HG03135 (cell line): ENCODE results near the gene FHOD3.

Experiments
- ATAC-seq: cut with Tn5 transposase; IDR thresholded peaks from one replicate; pipeline ENCODE4 v1.9.1; 2021; ENCODE audit warnings: mild to moderate bottlenecking, moderate library complexity; ENCODE audit not compliant: unreplicated experiment

FHOD3 gene

DNA sequence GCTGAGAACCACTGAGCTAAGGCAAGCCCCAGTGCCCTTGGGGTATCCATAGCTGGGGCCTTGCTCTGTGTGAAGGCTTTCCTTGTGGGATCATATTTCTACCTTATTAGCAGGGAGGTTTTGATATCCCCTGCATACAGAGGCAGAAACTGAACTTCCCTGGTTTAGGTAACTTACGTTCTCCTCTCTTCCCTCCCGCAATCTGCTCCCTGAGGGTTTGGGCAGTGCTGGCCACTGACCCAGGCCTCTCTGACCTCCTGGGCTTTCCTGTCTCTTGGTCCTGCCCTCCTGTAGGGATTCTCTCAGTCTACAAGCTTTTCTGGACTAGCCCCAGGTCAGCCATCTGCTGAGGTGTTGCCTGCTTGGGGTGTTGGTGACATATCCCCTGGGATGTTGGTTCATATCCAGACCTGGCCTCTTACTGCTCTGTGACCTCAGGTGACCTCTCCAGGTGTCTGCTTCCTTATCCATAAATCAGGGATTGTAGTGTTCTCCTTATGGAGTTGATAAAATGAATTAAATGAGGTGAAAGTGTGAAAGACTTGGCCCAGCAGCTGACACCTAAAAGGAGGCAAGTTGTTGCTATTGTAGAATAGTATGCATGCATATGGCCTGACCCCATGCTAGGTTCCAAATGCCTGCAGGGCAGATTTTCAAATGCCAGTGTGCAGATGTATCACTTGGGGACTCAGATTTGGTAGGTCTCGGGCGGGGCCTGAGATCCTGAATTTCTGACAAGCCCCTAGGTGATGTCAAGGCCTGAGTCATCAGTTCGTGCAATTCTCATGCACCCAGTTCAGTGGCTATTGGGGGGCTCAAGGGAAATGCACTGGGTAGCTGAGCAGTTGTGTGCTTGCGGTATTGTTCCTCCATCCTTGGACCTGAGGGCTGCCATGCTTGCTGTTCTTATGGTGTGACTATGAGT is 106.6 kb downstream of the FHOD3 start:
- ATAC-seq, result no peak

GRCh38 chr18:36405611-36406010 is 108.1 kb downstream of the FHOD3 start:
- ATAC-seq, result no peak

- ATAC-seq, result no peak
Measured at GRCh38 chr18:36406805-36407204, 109.3 kb downstream of the FHOD3 start.

GRCh38 chr18:36408606-36409005 is 111.1 kb downstream of the FHOD3 start:
- ATAC-seq, result no peak

DNA sequence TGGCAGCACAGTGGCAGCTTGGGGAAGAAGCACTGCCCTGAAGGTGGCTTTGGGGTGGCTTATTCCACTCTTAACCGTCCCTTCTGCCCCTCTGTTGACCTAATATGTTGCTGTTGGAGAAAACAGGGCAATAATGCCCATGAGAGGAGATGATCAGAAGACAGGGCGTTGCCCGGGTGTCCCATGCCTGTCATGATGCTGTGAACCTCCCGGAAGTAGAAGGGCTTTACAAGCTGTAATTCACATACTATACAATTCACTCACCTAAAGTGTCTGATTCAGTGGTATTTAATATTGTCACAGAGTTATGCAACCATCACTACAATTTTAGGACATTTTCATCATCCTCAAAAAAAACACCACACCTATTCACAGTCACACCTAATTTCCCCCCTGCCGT is 112.3 kb downstream of the FHOD3 start:
- ATAC-seq, result no peak

DNA sequence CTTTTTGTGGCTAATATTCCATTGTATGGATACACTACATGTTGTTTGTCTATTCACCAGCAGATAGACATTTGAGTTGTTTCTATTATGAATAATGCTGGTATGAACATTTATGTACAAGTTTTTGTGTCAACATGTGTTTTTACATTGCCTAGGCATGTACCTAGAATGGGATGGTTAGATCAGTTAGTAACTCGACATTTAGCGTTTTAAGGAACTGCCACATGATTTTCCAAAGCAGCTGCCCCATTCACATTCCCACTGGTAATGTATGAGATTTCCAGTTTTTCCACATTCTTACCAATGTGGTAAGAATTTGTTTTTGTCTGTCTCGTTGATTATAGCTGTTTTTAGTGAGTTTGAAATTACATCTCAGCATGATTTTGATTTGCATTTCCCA is 112.8 kb downstream of the FHOD3 start:
- ATAC-seq, result no peak

DNA sequence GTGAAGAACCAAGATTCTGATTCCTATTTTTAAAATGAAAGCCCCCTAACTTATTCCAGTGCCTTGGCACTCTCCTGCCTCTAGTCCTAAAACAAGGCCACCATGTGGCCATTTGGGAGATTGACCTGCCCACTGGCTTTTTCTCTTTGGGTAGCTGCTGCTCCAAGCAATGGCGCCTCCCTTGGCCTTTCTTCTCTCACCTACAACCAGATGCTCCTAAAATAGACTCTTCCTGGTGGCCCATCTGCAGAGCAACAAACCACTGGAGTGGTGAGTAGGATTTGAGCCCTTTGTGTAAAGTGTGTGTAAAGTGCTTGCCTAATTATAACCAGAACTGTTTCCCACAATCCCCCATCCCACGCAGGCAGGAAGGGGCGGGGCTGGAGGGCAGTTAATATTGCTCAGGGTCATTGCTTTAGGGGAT is 114.2 kb downstream of the FHOD3 start:
- ATAC-seq, result no peak

GRCh38 chr18:36412778-36413177 is 115.3 kb downstream of the FHOD3 start:
- no peak for ATAC-seq

DNA sequence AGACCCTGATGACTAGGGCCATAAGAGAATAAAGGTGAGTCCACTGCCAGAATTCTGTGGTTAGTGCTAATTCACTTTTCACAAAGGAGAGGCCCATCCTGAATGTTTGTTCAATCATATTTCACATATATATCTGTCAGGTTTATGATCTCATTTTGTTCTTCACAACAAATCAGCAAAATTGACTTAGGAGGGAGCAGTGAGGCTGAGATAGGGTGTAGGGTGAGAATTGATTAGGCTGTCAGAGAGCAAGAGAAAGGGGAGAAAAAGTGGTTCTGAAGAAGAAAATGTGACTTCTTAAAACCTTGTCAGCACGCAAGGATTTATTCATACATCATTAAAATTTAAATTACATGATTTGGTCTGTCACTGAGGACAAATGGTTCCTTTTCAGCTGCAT is 117.7 kb downstream of the FHOD3 start:
- no peak for ATAC-seq

DNA sequence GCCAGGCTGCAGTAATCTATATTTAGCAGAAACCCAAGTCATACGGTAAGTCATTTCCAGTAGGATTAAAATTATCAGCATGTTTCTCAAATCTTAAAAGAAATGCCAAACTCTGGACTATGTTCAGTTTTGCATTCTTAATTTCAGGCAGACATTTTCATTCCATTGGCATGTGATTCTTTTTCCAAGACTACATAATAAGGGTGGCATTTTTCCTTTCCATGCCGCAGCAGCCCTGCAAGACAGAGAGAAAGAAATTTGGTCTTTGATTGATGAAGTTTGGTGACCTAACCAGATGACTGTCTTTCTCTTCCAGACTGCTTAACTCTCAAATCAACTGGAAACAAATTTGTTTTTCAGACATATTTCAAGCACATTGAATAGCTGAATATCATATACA is 118.1 kb downstream of the FHOD3 start:
- no peak for ATAC-seq

GRCh38 chr18:36419188-36419899 is 121.8 kb downstream of the FHOD3 start:
- ATAC-seq, result no peak

GRCh38 chr18:36419900-36420531 is 122.5 kb downstream of the FHOD3 start:
- peak; percentile 66 for ATAC-seq

DNA sequence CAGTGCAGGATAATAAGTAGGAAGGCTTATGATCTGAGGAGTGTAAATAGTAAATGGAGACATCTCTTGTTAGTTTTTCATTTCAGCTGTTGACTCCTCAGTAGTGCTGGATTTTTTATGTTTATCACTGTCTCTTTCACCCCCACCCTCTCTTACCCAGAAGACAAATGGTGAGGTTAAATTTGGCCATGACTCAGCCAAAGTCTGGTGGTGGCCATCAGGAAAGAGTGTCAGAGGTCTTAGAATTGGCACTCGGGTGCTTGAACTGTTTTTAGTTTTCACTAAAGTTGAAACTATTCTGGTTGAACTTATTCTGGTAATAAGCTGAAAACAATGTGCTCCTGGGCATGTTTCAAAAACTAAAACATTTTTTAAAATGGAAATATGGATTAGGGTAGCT is 123.3 kb downstream of the FHOD3 start:
- ATAC-seq, result no peak

DNA sequence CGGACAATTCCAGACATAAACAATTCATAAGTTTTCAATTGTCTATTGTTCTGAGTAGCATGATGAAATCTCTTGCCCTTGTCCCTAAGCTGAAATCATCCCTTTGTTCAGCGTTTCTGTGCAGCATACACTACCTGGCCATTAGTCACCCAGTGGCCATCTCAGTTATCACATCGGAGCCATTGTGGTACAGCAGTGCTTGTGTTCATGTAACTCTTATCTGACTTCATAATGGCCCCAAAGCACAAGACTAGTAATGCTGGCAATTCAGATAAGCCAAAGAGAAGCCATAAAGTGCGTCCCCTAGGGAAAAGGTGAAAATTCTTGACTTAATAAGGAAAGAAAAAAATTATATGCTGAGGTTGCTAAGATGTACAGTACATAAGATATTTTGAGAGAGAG is 127.2 kb downstream of the FHOD3 start:
- ATAC-seq, result no peak

- ATAC-seq, result no peak
Measured at GRCh38 chr18:36427369-36427768, 129.9 kb downstream of the FHOD3 start.

- ATAC-seq, result no peak
Measured at GRCh38 chr18:36427831-36428230, 130.3 kb downstream of the FHOD3 start.

GRCh38 chr18:36428431-36429029 is 131.0 kb downstream of the FHOD3 start:
- no peak for ATAC-seq

DNA sequence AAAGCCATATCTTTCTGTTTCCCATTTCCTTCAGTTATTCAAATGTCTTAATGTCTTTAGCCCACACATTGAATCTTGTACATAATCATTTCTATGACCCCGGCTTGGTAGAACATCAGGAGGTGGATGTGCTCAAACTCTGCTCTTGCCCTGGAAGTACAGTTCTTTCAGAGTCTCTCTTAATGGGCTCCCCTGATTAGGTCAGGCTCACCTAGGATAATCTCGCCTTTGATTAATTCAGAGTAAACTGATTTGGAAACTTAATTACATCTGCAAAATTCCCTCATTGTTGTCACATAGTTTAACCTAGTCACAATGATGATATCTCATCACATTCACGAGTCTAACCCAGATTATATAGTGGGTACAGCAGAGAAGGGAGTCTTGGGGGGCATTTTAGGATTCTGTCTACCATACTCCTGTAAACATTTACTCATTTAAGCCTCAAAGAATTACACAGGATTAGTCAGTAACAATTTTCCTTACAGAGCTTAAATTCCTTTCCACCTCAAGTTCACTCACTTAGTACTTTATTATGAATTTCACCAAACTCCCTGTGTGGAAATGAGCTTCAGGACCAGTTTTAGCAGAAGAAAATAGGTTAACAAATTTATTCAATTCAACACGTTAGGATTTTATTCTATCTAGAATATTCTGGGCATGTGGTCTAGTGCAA is 135.5 kb downstream of the FHOD3 start:
- ATAC-seq, result no peak

DNA sequence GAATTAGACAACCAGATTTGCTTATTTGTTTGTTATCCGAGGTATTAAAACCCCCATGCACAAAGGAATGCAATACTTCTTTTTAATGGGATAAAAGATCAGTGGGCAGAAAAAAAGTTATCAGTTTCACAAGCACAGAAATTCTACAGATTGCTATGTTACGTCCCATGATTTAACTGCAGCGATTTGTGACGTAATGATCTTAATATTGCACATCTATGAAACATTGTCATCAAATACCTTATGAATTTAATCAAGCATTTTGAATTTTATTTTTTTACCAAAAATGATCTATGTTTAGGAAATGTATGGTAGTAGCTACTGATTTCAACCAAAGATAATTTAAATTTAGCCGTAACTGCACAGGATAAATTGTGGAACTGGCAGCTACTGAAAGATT is 138.9 kb downstream of the FHOD3 start:
- no peak for ATAC-seq

DNA sequence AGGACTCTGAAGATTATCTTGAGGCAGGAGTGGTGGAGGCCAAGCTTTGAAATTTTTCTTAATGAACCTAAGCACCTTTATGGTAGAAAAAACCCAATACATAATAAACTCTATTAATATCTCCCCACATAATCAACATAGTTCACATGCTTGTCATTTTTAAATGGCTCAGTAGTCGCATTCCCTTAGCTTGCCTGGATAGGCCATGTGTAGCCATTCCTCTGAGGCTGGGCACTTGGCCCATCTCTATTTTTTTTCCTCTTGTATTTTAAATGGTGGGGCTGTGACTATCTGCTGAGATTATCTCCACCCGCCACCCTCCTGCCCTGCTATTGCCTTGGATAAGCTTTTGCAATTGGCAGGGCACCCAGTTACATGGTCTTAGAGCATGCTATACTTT is 143.1 kb downstream of the FHOD3 start:
- ATAC-seq, result no peak
